Esophagus mucosa (tissue), 1 donor: ENCODE measurements around the gene ENTPD2. TPM values are rescaled to one million over a fixed set of nuclear protein-coding genes. Genes with fewer than 3 reads are reported as not detected.
"Not testable (repeated sequence)": the region's sequence is repeated elsewhere in the genome, so short reads cannot be mapped to it uniquely, and the experiment has no call there.

ENCODE experiments used
- ATAC-seq: fragments of 200-7000 bp; cut with Tn5 transposase; one replicate; pipeline ENCODE4 v1.9.1; 2020
- total RNA-seq: library from RNA; stranded (reverse); gene quantifications from one replicate; pipeline ENCODE4 v1.2.4, GENCODE V29; 2023
- donor health status: DM: yes; HTN: yes; CAD: no.

The ENTPD2 gene
- total RNA-seq, 1 donor from 2014 or later: 2.9 TPM

GRCh38 chr9:137014776-137015539 is 38.9 kb downstream of the ENTPD2 start:
- no peak for ATAC-seq

GRCh38 chr9:137014166-137014565 is 39.7 kb downstream of the ENTPD2 start:
- no peak for ATAC-seq

- ATAC-seq: no peak
These were observed 40.3 kb downstream of the ENTPD2 start for GRCh38 chr9:137013571-137013940.

- no peak for ATAC-seq
These were observed 40.9 kb downstream of the ENTPD2 start for GRCh38 chr9:137012694-137013570.

- ATAC-seq: no peak
These were observed 41.8 kb downstream of the ENTPD2 start for GRCh38 chr9:137011907-137012675.

- no peak for ATAC-seq
These were observed 42.7 kb downstream of the ENTPD2 start for GRCh38 chr9:137011156-137011555.

GRCh38 chr9:137009938-137010732 is 43.7 kb downstream of the ENTPD2 start:
- ATAC-seq: no peak

- ATAC-seq: no peak
These were observed 44.6 kb downstream of the ENTPD2 start for GRCh38 chr9:137009217-137009616.

GRCh38 chr9:137008312-137008711 is 45.5 kb downstream of the ENTPD2 start:
- ATAC-seq: no peak

GRCh38 chr9:137007816-137008270 is 46.0 kb downstream of the ENTPD2 start:
- ATAC-seq: no peak

- no peak for ATAC-seq
These were observed 46.6 kb downstream of the ENTPD2 start for GRCh38 chr9:137007108-137007815.

GRCh38 chr9:137006116-137007003 is 47.5 kb downstream of the ENTPD2 start:
- peak; percentile 4 for ATAC-seq

- ATAC-seq: not testable (repeated sequence)
These were observed 49.6 kb downstream of the ENTPD2 start for GRCh38 chr9:137004285-137004684.

GRCh38 chr9:137002646-137003041 is 51.2 kb downstream of the ENTPD2 start:
- no peak for ATAC-seq

- no peak for ATAC-seq
These were observed 51.8 kb downstream of the ENTPD2 start for GRCh38 chr9:137001857-137002645.

GRCh38 chr9:137000177-137000930 is 53.5 kb downstream of the ENTPD2 start:
- ATAC-seq: no peak
